Fibroblast of lung (primary cell): Measurements from ENCODE around the gene INCENP. TPM values are rescaled to one million over a fixed set of nuclear protein-coding genes. Genes with fewer than 3 reads are reported as not detected.

Experiments
- DNase-seq, 2 donors: peaks; one replicate each; pipeline versions ENCODE4 v3.0.0 to v3.0.0-alpha.2; 2010; ENCODE audit warnings: low read depth in 2 of 2
- H2AFZ ChIP-seq: 2 replicates; pipeline ENCODE4 v1.5.1; 2012; ENCODE audit warnings: low read length, control low read depth, inconsistent platforms
- H3K27ac ChIP-seq: 2 replicates; pipeline ENCODE4 v1.5.1; 2011; ENCODE audit warnings: low read length, control low read depth; ENCODE audit not compliant: insufficient read depth
- H3K27me3 ChIP-seq: 2 replicates; pipeline ENCODE4 v1.5.1; 2011; ENCODE audit warnings: mild to moderate bottlenecking, low read length; ENCODE audit not compliant: control insufficient read depth, insufficient read depth
- H3K36me3 ChIP-seq: 2 replicates; pipeline ENCODE4 v1.5.1; 2011; ENCODE audit warnings: low read length; ENCODE audit not compliant: control insufficient read depth, insufficient read depth
- H3K4me1 ChIP-seq: 2 replicates; pipeline ENCODE4 v1.5.1; 2011; ENCODE audit warnings: low read length; ENCODE audit not compliant: control insufficient read depth, insufficient read depth; ENCODE audit errors: extremely low read depth
- H3K4me2 ChIP-seq: 2 replicates; pipeline ENCODE4 v1.5.1; 2011; ENCODE audit warnings: low read length, control low read depth; ENCODE audit not compliant: insufficient read depth; ENCODE audit errors: extremely low read depth
- H3K4me3 ChIP-seq, 4 experiments: fragments of 200-600 bp in 1 of 4; sonication (generic) in 1 of 4; replicated peaks in 1 of 4; 2 replicates each; pipeline ENCODE4 v1.5.1; 2011 to 2016; ENCODE audit warnings: low read length in 4 of 4, low read depth in 3 of 4, mild to moderate bottlenecking in 3 of 4, control low read depth in 2 of 4, inconsistent platforms in 1 of 4, mixed read lengths in 1 of 4; ENCODE audit not compliant: insufficient read depth in 1 of 4; ENCODE audit errors: control extremely low read depth in 1 of 4
- H3K79me2 ChIP-seq: 2 replicates; pipeline ENCODE4 v1.5.1; 2012; ENCODE audit warnings: mild to moderate bottlenecking, low read length, inconsistent platforms; ENCODE audit not compliant: control insufficient read depth, insufficient read depth
- H3K9ac ChIP-seq: 2 replicates; pipeline ENCODE4 v1.5.1; 2011; ENCODE audit warnings: mild to moderate bottlenecking, low read length, control low read depth; ENCODE audit not compliant: insufficient read depth
- H3K9me3 ChIP-seq: 2 replicates; pipeline ENCODE4 v1.5.1; 2012; ENCODE audit warnings: low read depth, low read length; ENCODE audit not compliant: control insufficient read depth, insufficient read depth
- H4K20me1 ChIP-seq: 2 replicates; pipeline ENCODE4 v1.5.1; 2011; ENCODE audit warnings: low read length; ENCODE audit not compliant: control insufficient read depth, insufficient read depth; ENCODE audit errors: extremely low read depth
- EZH2 ChIP-seq: IDR thresholded peaks from 2 replicates; pipeline ENCODE4 v1.5.1; 2012; ENCODE audit warnings: low read length, control low read depth, mild to moderate bottlenecking; ENCODE audit errors: missing control alignments
- polyA plus RNA-seq, 2 donors: library from polyadenylated mRNA; depleted of rRNA in 1 of 2; stranded (reverse) in 1 of 2; unstranded in 1 of 2; fragments of >200 nt; gene quantifications; 2 replicates each; pipeline ENCODE4 v1.2.1, GENCODE V29; 2011 to 2012; ENCODE audit warnings: missing spikeins in 1 of 2
- total RNA-seq: library from RNA; depleted of rRNA; stranded (reverse); fragments of >200 nt; gene quantifications from 2 replicates; pipeline ENCODE4 v1.2.1, GENCODE V29; 2014
- TF ChIP-seq, protein P1 (sequence below), 2 donors: IDR thresholded peaks in 1 of 2; conservative IDR thresholded peaks in 1 of 2; 1 replicate in 1 of 2; 2 replicates in 1 of 2; pipeline ENCODE4 v1.5.1; 2011 to 2012; ENCODE audit warnings: low read length in 2 of 2, control low read depth in 1 of 2, inconsistent platforms in 1 of 2, low read depth in 1 of 2, mild to moderate bottlenecking in 1 of 2

The INCENP gene
- total and polyA plus RNA-seq, 2 donors (not counting 1 experiment from before 2014, with no cell fraction given) = 6.6 to 12.7 TPM

- Histone ChIP-seq H3K9me3 (no peaks in the 10 kb centered on the region), H4K20me1 (no peaks in the 10 kb centered on the region), H3K36me3 (no peaks in the 10 kb centered on the region), H3K4me3 (no peak overlapping the region), H3K27me3 (no peaks in the 10 kb centered on the region), H3K9ac (no peak overlapping the region), H3K79me2 (no peaks in the 10 kb centered on the region), H3K27ac (no peak overlapping the region), H3K4me2 (no peak overlapping the region), H3K4me1 (no peaks in the 10 kb centered on the region), H2AFZ (no peak overlapping the region)
- DNase-seq = no peak
- no peak for TF ChIP-seq EZH2
- TF ChIP-seq, protein P1, sequence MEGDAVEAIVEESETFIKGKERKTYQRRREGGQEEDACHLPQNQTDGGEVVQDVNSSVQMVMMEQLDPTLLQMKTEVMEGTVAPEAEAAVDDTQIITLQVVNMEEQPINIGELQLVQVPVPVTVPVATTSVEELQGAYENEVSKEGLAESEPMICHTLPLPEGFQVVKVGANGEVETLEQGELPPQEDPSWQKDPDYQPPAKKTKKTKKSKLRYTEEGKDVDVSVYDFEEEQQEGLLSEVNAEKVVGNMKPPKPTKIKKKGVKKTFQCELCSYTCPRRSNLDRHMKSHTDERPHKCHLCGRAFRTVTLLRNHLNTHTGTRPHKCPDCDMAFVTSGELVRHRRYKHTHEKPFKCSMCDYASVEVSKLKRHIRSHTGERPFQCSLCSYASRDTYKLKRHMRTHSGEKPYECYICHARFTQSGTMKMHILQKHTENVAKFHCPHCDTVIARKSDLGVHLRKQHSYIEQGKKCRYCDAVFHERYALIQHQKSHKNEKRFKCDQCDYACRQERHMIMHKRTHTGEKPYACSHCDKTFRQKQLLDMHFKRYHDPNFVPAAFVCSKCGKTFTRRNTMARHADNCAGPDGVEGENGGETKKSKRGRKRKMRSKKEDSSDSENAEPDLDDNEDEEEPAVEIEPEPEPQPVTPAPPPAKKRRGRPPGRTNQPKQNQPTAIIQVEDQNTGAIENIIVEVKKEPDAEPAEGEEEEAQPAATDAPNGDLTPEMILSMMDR (conservative IDR thresholded peaks at IDR 0.05 in 1 of 2, IDR thresholded peaks at IDR 0.05 in 1 of 2; ENCODE audit: low read depth in 1 of 2, low read length in 2 of 2) = peak in 1 of 2 donors; percentile 7
Observed at GRCh38 chr11:62116451-62116850, 7.4 kb upstream of the INCENP start.

- no peaks in the 10 kb centered on the region for H4K20me1 ChIP-seq
- peaks cover 7% of the 10 kb centered on the region for H3K79me2 ChIP-seq
- no peak overlapping the region for H3K27ac ChIP-seq
- H3K27me3 ChIP-seq = no peaks in the 10 kb centered on the region
- no peak for DNase-seq
- H3K4me3 ChIP-seq = no peak overlapping the region
- H3K4me1 ChIP-seq = peaks cover 3% of the 10 kb centered on the region
- H3K9ac ChIP-seq = no peak overlapping the region
- no peak overlapping the region for H3K4me2 ChIP-seq
- H2AFZ ChIP-seq = no peak overlapping the region
- TF ChIP-seq EZH2 = no peak
- TF ChIP-seq, protein P1 (conservative IDR thresholded peaks at IDR 0.05 in 1 of 2, IDR thresholded peaks at IDR 0.05 in 1 of 2; ENCODE audit: low read depth in 1 of 2, low read length in 2 of 2) = no peak
- no peaks in the 10 kb centered on the region for H3K9me3 ChIP-seq
- H3K36me3 ChIP-seq = no peaks in the 10 kb centered on the region
Observed at GRCh38 chr11:62119569-62119968, 4.2 kb upstream of the INCENP start.

- Histone ChIP-seq H3K36me3 (no peaks in the 10 kb centered on the region), H3K4me2 (no peak overlapping the region), H2AFZ (no peak overlapping the region), H3K27ac (no peak overlapping the region), H4K20me1 (no peaks in the 10 kb centered on the region), H3K9me3 (no peaks in the 10 kb centered on the region), H3K27me3 (no peaks in the 10 kb centered on the region), H3K9ac (no peak overlapping the region), H3K4me1 (peaks cover 3% of the 10 kb centered on the region), H3K79me2 (peaks cover 11% of the 10 kb centered on the region), H3K4me3 (no peak overlapping the region)
- no peak for DNase-seq
- TF ChIP-seq EZH2 = no peak
- TF ChIP-seq, protein P1 (conservative IDR thresholded peaks at IDR 0.05 in 1 of 2, IDR thresholded peaks at IDR 0.05 in 1 of 2; ENCODE audit: low read depth in 1 of 2, low read length in 2 of 2) = no peak
Observed at GRCh38 chr11:62120001-62120400, 3.8 kb upstream of the INCENP start.
